Endometrial microvascular endothelial cells (primary cell): ENCODE data around the gene SEPTIN14. TPM values are rescaled to one million over a fixed set of nuclear protein-coding genes. Genes with fewer than 3 reads are reported as not detected.
"Not testable (repeated sequence)": the region's sequence is repeated elsewhere in the genome, so short reads cannot be mapped to it uniquely, and the experiment has no call there.

Experiments
- in situ Hi-C: cut with HindIII; loops from 2 replicates; pipeline ENCODE4 v1.10.0; 2017; ENCODE audit warnings: low sequenced_read_pairs, low pct_unique_long_range_greater_than_20kb; ENCODE audit errors: inconsistent ontology term
- total RNA-seq: library from RNA; depleted of rRNA; stranded (reverse); fragments of >200 nt; gene quantifications from one replicate; pipeline ENCODE4 v1.2.3, GENCODE V29; 2015; ENCODE audit errors: inconsistent ontology term

Gene SEPTIN14
- total RNA-seq = not detected

- in situ Hi-C loops = not testable (repeated sequence)
Measured at GRCh38 chr7:55862652-55863051, at the start of gene SEPTIN14. TSS of gene SEPTIN14 (minus strand) at chr7:55862752. CDS start at chr7:55861996, 756 bp downstream.

- in situ Hi-C loops = no loop called here
Measured at GRCh38 chr7:55903985-55904759, 41.6 kb upstream of the SEPTIN14 start.

GRCh38 chr7:55901059-55901458 is 38.5 kb upstream of the SEPTIN14 start:
- in situ Hi-C loops = not testable (repeated sequence)

GRCh38 chr7:55898287-55898686 is 35.7 kb upstream of the SEPTIN14 start:
- in situ Hi-C loops = no loop called here

- in situ Hi-C loops = no loop called here
Measured at GRCh38 chr7:55895021-55895420, 32.5 kb upstream of the SEPTIN14 start.

GRCh38 chr7:55893940-55894339 is 31.4 kb upstream of the SEPTIN14 start:
- in situ Hi-C loops = no loop called here

DNA sequence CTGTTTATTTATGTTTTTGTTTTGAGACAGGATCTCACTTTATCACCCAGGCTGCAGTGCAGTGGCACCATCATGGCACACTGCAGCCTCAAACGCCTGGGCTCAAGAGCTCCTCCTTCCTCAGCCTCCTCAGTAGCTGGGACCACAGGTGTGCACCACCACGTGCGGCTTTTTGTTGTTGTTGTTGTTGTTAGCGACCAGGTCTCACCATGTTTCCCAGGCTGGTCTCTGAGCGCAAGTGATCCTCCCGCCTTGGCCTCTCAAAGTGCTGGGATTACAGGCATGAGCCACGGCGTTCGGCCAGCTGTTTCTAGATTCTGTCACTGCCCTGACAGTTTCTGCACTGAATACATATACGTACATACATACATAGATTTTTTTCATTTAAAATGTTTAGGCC is 25.8 kb upstream of the SEPTIN14 start:
- in situ Hi-C loops = not testable (repeated sequence)

DNA sequence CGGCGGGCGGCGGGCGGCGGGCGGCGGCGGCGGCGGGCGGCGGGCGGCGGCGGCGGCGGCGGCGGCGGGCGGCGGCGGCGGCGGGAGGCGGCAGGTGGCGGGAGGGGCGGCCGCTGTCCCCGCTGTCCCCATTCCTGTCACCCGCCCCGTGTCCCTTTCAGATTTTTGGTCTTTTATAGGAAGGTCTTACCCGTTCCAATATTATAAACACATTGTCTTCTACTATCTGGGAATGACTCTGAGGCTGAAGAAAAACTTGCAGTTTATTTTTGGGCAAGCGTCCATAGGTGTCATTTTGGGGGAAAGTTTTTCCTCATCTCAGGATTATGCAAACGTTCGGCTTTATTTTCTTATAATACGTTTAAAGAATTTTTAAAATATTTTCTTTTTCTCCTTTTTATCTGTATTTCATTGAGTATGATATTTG is 25.3 kb upstream of the SEPTIN14 start:
- in situ Hi-C loops = no loop called here

GRCh38 chr7:55884321-55884720 is 21.8 kb upstream of the SEPTIN14 start:
- in situ Hi-C loops = no loop called here

DNA sequence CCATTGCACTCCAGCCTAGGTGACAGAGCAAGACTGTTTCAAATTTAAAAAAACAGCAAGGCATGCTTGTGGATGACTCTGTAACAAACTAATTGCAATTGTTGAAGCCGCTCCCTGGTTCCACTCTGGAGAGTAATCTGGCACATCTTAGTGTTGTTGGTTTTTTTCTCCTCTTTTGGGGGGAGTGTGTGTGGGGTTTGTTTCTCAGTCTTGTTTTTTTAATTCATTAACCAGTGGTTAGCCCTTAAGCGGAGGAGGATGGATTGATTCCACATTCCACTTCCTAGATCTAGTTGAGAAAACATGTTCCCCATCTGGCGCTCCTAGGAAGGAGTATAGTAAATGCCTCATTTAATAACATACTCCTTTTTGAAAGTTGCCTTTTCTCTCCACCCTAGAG is 16.1 kb upstream of the SEPTIN14 start:
- in situ Hi-C loops = no loop called here

- in situ Hi-C loops = no loop called here
Measured at GRCh38 chr7:55877308-55877707, 14.8 kb upstream of the SEPTIN14 start.

DNA sequence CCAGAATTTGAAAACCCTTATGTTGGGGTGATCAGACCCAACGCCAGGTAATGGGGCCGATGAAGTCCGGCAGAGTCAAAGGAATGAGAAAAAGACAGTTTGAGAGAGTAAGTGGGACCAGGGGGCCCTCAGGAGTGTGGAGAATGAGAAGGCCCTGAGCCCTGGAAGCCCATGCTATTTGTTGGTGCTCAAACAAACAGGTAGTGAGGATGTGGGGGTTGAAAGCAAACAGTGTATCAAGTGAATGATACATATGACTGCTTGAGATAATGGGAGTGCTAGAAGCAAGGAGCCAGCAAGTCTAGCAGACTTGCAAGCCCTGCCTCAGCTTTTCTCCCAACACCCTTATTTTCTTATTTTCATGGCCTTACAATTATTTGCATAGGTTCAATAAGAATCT is 11.2 kb upstream of the SEPTIN14 start:
- in situ Hi-C loops = no loop called here

GRCh38 chr7:55871932-55872485 is 9.5 kb upstream of the SEPTIN14 start:
- in situ Hi-C loops = no loop called here

- in situ Hi-C loops = not testable (repeated sequence)
Measured at GRCh38 chr7:55868989-55869388, 6.4 kb upstream of the SEPTIN14 start.

- in situ Hi-C loops = not testable (repeated sequence)
Measured at GRCh38 chr7:55845164-55845563, 17.4 kb downstream of the SEPTIN14 start.

DNA sequence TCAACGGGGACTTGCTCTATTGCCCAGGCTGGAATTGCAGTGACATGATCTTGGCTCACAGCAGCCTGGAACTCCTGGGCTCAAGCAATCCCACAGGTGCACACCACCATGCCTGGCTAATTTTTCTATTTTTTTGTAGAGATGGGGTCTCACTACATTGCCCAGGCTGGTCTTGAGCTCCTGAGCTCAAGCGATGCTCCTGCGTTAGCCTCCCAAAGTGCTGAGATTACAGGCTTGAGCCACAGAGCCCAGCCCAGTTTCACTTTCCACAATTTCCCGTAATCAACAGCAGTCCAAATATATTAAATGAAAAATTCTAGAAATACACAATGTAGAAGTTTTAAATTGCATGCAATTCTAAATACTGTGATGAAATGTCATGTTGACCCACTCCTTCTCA is 24.0 kb downstream of the SEPTIN14 start:
- in situ Hi-C loops = no loop called here

DNA sequence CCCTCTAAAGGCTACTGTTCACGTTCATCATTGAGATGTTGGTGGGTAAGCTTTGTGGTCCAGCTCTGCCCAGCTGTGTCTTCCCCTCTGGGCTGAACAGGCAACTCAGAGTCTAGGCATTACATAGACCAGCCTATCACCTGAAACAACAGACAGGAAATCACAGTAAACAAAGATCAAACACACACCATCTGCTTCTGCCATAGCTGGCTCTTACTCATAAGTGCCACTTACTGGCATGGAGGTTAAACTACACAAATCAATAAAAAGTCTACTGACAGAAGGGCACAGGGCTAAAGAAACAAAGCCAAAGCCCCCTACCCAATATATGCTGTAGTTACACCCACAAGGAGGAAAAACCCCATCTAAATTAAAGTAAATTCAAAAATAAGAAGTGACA is 35.0 kb downstream of the SEPTIN14 start:
- in situ Hi-C loops = no loop called here

- in situ Hi-C loops = no loop called here
Measured at GRCh38 chr7:55818686-55819085, 43.9 kb downstream of the SEPTIN14 start.

DNA sequence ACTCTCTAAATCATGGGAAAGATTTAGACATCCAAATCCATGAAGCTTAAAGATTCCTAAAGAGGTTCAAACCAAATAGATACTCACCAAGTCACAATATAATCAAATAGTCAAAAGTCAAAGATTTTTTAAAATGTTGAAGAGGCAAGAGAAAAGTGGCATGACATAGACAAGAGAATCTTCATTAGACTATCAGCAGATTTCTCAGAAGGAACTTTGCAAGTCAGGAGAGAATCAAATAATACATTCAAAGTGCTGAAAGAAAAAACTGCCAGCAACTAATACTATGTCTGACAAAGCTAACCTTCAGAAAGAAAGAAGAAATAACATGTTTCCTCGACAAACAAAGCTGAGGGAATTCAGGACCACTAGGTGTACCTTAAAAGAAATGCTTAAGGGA is 65.3 kb downstream of the SEPTIN14 start:
- in situ Hi-C loops = not testable (repeated sequence)

DNA sequence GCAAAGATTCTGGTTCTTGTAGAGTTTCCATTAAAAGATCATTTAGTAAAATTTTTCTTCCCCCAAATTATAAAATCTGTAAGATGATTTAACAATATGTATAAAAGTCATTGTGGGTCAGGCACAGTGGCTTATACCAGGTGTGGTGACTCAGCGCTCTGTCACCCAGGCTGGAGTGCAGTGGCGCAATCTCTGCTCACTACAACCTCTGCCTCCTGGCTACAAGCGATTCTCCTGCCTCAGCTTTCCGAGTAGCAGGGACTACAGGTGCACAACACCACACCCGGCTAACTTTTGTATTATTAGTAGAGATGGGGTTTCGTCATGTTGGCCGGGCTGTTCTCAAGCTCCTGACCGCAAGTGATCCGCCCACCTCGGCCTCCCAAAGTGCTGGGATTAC is 68.0 kb downstream of the SEPTIN14 start:
- in situ Hi-C loops = no loop called here

GRCh38 chr7:55792048-55792447 is 70.5 kb downstream of the SEPTIN14 start:
- in situ Hi-C loops = no loop called here
